ENCODE measurements around the gene ZC3HAV1L. TPM values are rescaled to one million over a fixed set of nuclear protein-coding genes. Genes with fewer than 3 reads are reported as not detected.

Gene ZC3HAV1L
- total and polyA plus RNA-seq, 2 of the 13 experiments (the other 11 are each of a cell fraction or from before 2014, with no cell fraction given), result 8.4 to 11.1 TPM

DNA sequence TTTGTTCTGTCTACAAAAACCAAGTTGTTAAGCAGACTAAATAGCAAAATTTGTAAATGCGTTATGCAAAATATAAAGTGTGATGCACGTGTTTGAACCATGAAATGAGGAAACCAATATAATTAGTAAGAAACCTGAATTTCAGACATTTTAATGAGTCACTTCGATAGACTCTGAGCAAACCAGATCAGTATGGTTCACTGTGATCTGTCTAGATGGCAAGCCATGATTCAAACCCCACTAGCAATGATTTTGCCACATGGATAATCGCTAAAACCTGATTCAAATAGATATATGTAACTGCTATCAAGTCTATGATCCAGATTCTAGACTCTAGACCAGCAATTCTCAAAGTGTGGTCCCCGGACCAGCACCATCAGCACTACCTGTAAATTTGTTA is 48.9 kb upstream of the ZC3HAV1L start (continued):
- TF ChIP-seq, protein P1, sequence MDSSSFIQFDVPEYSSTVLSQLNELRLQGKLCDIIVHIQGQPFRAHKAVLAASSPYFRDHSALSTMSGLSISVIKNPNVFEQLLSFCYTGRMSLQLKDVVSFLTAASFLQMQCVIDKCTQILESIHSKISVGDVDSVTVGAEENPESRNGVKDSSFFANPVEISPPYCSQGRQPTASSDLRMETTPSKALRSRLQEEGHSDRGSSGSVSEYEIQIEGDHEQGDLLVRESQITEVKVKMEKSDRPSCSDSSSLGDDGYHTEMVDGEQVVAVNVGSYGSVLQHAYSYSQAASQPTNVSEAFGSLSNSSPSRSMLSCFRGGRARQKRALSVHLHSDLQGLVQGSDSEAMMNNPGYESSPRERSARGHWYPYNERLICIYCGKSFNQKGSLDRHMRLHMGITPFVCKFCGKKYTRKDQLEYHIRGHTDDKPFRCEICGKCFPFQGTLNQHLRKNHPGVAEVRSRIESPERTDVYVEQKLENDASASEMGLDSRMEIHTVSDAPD (CRISPR knock-in tag; IDR thresholded peaks at IDR 0.05), result no peak
- TF ChIP-seq HOXA7 (CRISPR knock-in tag; IDR thresholded peaks at IDR 0.05) (no peak), FIP1L1 (IDR thresholded peaks at IDR 0.05; ENCODE audit: borderline replicate concordance, insufficient read depth, low read depth, low read length) (no peak), AKAP8 (CRISPR knock-in tag; IDR thresholded peaks at IDR 0.05) (no peak), ZNF333 (CRISPR knock-in tag; IDR thresholded peaks at IDR 0.05; ENCODE audit: borderline replicate concordance) (no peak)

DNA sequence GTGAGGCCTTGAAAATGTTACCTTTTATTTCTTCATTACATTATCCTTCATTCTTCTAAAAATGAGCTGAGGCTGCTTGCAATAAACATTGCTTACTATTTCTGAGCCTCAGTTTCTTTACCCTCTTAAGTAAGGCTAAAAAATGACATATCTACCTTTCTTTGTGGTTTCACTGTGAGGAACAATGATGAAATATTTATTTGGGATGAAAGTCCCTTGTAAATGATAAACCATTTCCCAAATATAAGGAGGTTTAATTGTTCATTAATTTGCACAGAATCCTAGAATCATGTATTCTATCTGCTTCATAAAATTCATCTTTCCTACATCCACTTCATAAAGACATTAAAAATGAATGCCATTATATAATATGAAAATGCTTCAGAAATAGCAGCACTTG is 45.7 kb upstream of the ZC3HAV1L start:
- Histone ChIP-seq H2AFZ (ENCODE audit: low read length) (no peak overlapping the region), H3K79me2 (ENCODE audit: insufficient read depth, low read length) (no peaks in the 10 kb centered on the region), H3K27ac (ENCODE audit: extremely low read length, insufficient read depth, low read length) (no peak overlapping the region), H3K9ac (ENCODE audit: insufficient read depth, low read depth, low read length) (no peak overlapping the region), H3K36me3 (replicated peaks in 1 of 2; ENCODE audit: control insufficient read depth in 1 of 2, insufficient read depth in 2 of 2, low read length in 2 of 2) (peaks cover 20 to 86% of the 10 kb centered on the region in 2 experiments), H3K4me1 (ENCODE audit: insufficient read depth, low read length) (peaks cover 10% of the 10 kb centered on the region), H4K20me1 (ENCODE audit: insufficient read depth, low read length) (no peaks in the 10 kb centered on the region), H3K27me3 (ENCODE audit: control insufficient read depth in 1 of 2, insufficient read depth in 2 of 2, low read length in 2 of 2) (no peaks in the 10 kb centered on the region), H3K4me2 (ENCODE audit: low read depth, low read length) (no peak overlapping the region), H3K4me3 (replicated peaks in 1 of 3; ENCODE audit: insufficient read depth in 1 of 3, low read depth in 2 of 3, low read length in 3 of 3) (no peak overlapping the region), H3K9me3 (ENCODE audit: low read length) (no peaks in the 10 kb centered on the region)
- no TSS peak for BruUV-seq (replicated peaks)
- FAIRE-seq (no peak), DNase-seq (ENCODE audit: low spot score) (no peak), ATAC-seq (no peak)
- intact Hi-C loops (cut with micrococcal nuclease; ENCODE audit: unreplicated experiment) (no loop called here), in situ Hi-C loops (cut with HindIII; ENCODE audit: extremely low pct_ligation_motif_present, low pct_unique_long_range_greater_than_20kb) (no loop called here)
- ChIA-PET CTCF (ENCODE audit: low intra/inter-chr PET ratio, low total read pairs) (no interaction called here), POLR2A (no interaction called here)
- TF ChIP-seq MED8 (CRISPR knock-in tag; IDR thresholded peaks at IDR 0.05; ENCODE audit: insufficient replicate concordance) (no peak), PPARG (CRISPR knock-in tag; conservative IDR thresholded peaks at IDR 0.05) (no peak), MED13 (CRISPR knock-in tag; IDR thresholded peaks at IDR 0.05) (no peak), ZNF552 (CRISPR knock-in tag; IDR thresholded peaks at IDR 0.05; ENCODE audit: borderline replicate concordance) (no peak), ZNF737 (CRISPR knock-in tag; IDR thresholded peaks at IDR 0.05; ENCODE audit: borderline replicate concordance) (no peak), KAT7 (CRISPR knock-in tag; IDR thresholded peaks at IDR 0.05; ENCODE audit: borderline replicate concordance) (no peak), THYN1 (CRISPR knock-in tag; IDR thresholded peaks at IDR 0.05; ENCODE audit: borderline replicate concordance, low read depth) (no peak), ZNF761 (CRISPR knock-in tag; conservative IDR thresholded peaks at IDR 0.05) (no peak), FOXJ3 (CRISPR knock-in tag; IDR thresholded peaks at IDR 0.05; ENCODE audit: borderline replicate concordance) (no peak), MIXL1 (CRISPR knock-in tag; IDR thresholded peaks at IDR 0.05) (no peak), NR2F1 (CRISPR knock-in tag; IDR thresholded peaks at IDR 0.05) (no peak), REL (CRISPR knock-in tag; conservative IDR thresholded peaks at IDR 0.05) (no peak), REXO4 (CRISPR knock-in tag; IDR thresholded peaks at IDR 0.05; ENCODE audit: borderline replicate concordance) (no peak)
- TF ChIP-seq, protein P2, sequence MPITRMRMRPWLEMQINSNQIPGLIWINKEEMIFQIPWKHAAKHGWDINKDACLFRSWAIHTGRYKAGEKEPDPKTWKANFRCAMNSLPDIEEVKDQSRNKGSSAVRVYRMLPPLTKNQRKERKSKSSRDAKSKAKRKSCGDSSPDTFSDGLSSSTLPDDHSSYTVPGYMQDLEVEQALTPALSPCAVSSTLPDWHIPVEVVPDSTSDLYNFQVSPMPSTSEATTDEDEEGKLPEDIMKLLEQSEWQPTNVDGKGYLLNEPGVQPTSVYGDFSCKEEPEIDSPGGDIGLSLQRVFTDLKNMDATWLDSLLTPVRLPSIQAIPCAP (CRISPR knock-in tag; IDR thresholded peaks at IDR 0.05; ENCODE audit: low read depth), result no peak
- TF ChIP-seq, protein P3, sequence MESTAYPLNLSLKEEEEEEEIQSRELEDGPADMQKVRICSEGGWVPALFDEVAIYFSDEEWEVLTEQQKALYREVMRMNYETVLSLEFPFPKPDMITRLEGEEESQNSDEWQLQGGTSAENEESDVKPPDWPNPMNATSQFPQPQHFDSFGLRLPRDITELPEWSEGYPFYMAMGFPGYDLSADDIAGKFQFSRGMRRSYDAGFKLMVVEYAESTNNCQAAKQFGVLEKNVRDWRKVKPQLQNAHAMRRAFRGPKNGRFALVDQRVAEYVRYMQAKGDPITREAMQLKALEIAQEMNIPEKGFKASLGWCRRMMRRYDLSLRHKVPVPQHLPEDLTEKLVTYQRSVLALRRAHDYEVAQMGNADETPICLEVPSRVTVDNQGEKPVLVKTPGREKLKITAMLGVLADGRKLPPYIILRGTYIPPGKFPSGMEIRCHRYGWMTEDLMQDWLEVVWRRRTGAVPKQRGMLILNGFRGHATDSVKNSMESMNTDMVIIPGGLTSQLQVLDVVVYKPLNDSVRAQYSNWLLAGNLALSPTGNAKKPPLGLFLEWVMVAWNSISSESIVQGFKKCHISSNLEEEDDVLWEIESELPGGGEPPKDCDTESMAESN (CRISPR knock-in tag; conservative IDR thresholded peaks at IDR 0.05), result no peak
- TF ChIP-seq, protein P4, sequence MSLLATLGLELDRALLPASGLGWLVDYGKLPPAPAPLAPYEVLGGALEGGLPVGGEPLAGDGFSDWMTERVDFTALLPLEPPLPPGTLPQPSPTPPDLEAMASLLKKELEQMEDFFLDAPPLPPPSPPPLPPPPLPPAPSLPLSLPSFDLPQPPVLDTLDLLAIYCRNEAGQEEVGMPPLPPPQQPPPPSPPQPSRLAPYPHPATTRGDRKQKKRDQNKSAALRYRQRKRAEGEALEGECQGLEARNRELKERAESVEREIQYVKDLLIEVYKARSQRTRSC (CRISPR knock-in tag; IDR thresholded peaks at IDR 0.05; ENCODE audit: low read depth), result no peak

All from HepG2 (cell line).